ENCODE data around the gene C1orf167. TPM values are rescaled to one million over a fixed set of nuclear protein-coding genes. Genes with fewer than 3 reads are reported as not detected.

C1orf167 gene
- total RNA-seq, 1 donor from 2014 or later, result not detected

DNA sequence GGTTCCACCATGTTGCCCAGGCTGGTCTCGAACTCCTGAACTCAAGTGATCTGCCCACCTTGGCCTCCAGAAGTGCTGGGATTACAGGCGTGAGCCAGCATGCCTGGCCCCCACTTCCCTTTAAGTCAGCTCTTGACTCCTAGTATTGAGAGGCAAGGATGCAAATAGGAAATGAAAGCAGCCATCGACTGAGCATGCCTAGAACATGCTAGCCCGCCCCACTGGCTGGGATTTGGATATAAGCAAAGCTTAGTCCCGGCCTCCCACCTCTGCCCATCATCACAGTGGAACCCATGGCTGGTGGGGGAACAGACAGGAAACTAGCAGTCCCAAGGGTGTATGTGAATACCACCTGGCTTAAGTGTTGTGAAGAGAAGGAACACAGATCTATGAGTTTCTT lies 10.5 kb downstream of the C1orf167 start:
- Histone ChIP-seq H3K36me3 (ENCODE audit: control insufficient read depth, insufficient read depth, low read length) (no peaks in the 10 kb centered on the region), H3K27me3 (ENCODE audit: control insufficient read depth, insufficient read depth, low read length) (no peaks in the 10 kb centered on the region), H3K4me3 (ENCODE audit: low read depth, low read length) (no peak overlapping the region)
- TF ChIP-seq CTCF (IDR thresholded peaks at IDR 0.05; ENCODE audit: insufficient read depth, low read length, poor library complexity, severe bottlenecking), result no peak
- DNase-seq (ENCODE audit: low read depth), result no peak

DNA sequence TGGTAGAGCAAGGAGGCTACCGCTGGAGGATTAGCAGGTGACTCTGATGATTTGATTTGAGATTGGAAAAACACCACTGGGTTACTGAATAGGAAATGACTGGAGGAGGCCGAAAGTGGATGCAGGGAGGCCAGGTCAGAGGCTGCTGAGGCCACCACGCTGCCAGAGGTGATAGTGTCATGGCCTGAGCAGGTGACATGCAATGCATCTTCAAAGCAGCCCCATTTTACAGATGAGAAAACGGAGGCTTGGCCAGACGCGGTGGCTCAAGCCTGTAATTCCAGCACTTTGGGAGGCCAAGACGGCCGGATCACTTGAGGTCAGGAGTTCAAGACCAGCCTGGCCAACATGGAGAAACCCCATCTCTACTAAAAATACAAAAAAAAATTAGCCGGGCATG lies 12.8 kb downstream of the C1orf167 start:
- H3K4me3 ChIP-seq (ENCODE audit: low read depth, low read length), result no peak overlapping the region
- no peak for DNase-seq (ENCODE audit: low read depth)
- no peaks in the 10 kb centered on the region for H3K27me3 ChIP-seq (ENCODE audit: control insufficient read depth, insufficient read depth, low read length)
- H3K36me3 ChIP-seq (ENCODE audit: control insufficient read depth, insufficient read depth, low read length), result no peaks in the 10 kb centered on the region
- TF ChIP-seq CTCF (IDR thresholded peaks at IDR 0.05; ENCODE audit: insufficient read depth, low read length, poor library complexity, severe bottlenecking), result no peak

GRCh38 chr1:11777658-11778322 lies 15.8 kb downstream of the C1orf167 start:
- no peak for DNase-seq (ENCODE audit: low read depth)
- TF ChIP-seq CTCF (IDR thresholded peaks at IDR 0.05; ENCODE audit: insufficient read depth, low read length, poor library complexity, severe bottlenecking), result no peak

DNA sequence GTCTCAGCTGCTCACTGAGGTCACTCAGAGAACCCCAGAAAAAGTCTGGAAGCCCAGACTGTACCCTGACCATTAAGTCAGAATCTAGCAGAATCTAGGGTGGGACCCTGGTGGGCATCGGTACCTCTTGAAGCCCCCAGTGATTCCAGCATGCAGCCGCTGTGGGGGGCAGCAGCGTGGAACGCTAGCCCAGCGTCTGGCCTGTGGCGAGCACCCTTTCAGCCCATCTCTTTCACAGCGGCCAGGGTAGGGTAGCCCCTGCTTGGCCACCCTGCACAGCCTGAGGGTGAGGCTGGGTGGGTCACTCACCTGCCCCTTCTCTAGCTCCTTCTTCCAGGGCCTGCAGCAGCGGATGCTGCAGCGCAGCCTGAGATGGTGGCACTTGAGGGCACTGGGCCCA lies 16.3 kb downstream of the C1orf167 start:
- Histone ChIP-seq H3K27me3 (ENCODE audit: control insufficient read depth, insufficient read depth, low read length) (no peaks in the 10 kb centered on the region), H3K4me3 (ENCODE audit: low read depth, low read length) (no peak overlapping the region), H3K36me3 (ENCODE audit: control insufficient read depth, insufficient read depth, low read length) (no peaks in the 10 kb centered on the region)
- no peak for DNase-seq (ENCODE audit: low read depth)
- no peak for TF ChIP-seq CTCF (IDR thresholded peaks at IDR 0.05; ENCODE audit: insufficient read depth, low read length, poor library complexity, severe bottlenecking)

More at GRCh38 chr1:11777658-11778322, 15.8 kb downstream of the C1orf167 start:
- Histone ChIP-seq H3K27me3 (ENCODE audit: control insufficient read depth, insufficient read depth, low read length) (no peaks in the 10 kb centered on the region), H3K36me3 (ENCODE audit: control insufficient read depth, insufficient read depth, low read length) (no peaks in the 10 kb centered on the region), H3K4me3 (ENCODE audit: low read depth, low read length) (no peak overlapping the region)

DNA sequence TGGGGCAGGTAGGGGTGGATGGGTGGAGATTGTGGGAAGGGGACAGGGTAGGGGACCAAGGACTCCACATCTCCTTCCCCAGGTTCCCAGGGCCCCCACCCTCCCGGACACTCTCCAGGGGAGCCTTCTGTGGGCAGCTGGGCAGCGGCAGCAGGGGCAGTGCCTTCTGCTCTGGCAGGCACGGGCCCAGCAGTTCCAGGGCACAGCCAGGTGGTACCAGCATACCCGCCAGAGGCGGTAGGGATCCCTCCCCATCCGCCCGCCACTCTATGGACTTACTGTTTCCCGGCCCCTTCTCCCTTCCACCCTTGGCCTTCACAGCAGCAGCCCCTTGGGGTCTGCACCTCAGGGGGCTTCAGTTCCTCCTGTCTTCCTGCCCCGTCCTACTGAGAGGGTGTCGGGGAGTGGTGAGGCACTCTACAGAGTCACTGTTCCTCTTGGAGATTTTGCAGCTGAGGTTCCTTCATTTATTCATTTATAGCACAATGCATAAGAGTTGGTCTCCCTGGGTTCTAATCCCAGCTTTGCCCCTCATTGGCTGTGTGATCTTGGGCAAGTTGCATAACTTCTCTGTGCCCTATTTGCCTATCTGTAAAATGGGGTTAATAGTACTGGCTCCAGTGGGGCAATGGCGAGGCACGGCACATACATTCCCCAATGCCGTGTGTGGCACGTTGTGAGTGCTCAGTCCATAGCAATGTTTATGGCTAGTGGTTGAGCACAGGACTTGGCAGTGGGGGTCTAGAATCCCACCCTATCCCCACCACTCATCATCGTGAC lies 17.0 kb downstream of the C1orf167 start:
- no peak for TF ChIP-seq CTCF (IDR thresholded peaks at IDR 0.05; ENCODE audit: insufficient read depth, low read length, poor library complexity, severe bottlenecking)
- no peak for DNase-seq (ENCODE audit: low read depth)
- Histone ChIP-seq H3K27me3 (ENCODE audit: control insufficient read depth, insufficient read depth, low read length) (no peaks in the 10 kb centered on the region), H3K4me3 (ENCODE audit: low read depth, low read length) (no peak overlapping the region), H3K36me3 (ENCODE audit: control insufficient read depth, insufficient read depth, low read length) (no peaks in the 10 kb centered on the region)

All from kidney epithelial cell (primary cell).